D341Med (cell line): ENCODE measurements around the gene FANCC.
"Not testable (repeated sequence)": the region's sequence is repeated elsewhere in the genome, so short reads cannot be mapped to it uniquely, and the experiment has no call there.

Experiments
- DNase-seq: peaks from one replicate; pipeline ENCODE4 v3.0.0; 2012; ENCODE audit warnings: low spot score

The FANCC gene

DNA sequence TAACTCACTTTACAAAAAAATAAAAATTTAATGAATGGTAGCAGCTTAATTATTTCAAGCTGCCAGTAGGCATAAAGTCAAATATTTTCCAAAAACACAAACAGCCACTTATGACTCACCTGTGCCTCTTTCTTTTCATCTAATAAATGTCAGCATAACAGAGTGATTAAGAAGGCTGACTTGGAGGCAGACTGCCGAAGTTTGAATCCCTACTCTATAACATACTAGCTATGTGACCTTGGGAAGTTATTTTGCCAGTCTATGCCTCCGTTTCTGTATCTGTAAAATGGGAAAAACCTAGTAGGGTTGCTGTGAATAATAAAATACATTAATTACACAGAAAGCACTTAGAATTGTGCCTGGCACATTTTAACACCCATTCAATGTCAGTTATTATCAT lies 33.8 kb downstream of the FANCC start:
- DNase-seq = no peak

DNA sequence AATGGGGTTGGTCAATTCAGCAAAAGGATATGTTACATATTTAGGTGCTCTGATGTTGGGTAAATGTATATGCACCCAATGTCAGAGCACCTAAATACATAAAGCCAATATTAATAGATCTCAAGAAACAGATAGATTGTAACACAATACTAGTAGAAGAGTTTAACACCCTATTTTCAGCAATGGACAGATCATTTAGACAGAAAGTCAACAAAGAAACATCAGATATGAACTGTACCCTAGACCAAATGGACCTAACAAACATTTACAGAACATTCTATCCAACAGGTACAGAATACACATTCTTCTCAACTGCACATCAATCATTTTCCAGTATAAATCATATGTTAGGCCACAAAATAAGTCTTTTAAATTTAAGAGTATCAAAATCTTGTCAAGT lies 35.2 kb downstream of the FANCC start:
- DNase-seq = no peak

DNA sequence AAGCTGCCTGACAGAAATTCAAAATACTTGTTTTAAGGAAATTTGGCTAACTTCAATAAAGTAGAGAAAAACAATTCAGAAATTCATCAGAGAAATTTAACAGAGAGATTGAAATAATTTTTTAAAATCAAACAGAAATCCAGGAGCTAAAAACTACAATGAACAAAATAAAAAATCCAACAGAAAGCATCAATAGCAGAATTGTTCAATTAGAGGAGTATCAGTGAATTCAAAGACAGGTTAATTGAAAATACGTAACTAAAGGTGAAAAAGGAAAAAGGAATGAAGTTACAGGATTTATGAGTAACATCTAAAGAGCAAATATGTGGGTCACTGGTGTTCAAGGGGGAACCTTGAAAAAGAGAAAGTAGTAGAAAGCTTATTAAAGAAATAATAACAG lies 36.8 kb downstream of the FANCC start:
- no peak for DNase-seq

DNA sequence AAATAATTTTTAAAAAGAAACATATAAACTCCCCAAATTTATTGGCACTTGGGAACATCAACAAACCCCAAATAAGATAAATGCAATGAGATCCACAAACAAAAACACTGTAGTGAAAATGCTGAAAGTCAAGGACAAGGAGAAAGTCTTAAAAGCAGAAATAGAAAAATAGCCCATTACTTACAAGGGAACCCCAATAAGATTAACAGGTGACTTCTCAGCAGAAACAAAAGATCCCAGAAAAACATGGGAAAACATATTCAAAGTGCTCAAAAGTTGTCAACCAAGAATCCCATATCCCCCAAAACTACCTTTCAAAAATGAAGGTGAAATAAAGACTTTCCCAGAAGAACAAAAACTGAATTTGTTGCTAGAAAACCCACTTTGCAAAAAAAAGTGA lies 40.0 kb downstream of the FANCC start:
- DNase-seq = no peak

DNA sequence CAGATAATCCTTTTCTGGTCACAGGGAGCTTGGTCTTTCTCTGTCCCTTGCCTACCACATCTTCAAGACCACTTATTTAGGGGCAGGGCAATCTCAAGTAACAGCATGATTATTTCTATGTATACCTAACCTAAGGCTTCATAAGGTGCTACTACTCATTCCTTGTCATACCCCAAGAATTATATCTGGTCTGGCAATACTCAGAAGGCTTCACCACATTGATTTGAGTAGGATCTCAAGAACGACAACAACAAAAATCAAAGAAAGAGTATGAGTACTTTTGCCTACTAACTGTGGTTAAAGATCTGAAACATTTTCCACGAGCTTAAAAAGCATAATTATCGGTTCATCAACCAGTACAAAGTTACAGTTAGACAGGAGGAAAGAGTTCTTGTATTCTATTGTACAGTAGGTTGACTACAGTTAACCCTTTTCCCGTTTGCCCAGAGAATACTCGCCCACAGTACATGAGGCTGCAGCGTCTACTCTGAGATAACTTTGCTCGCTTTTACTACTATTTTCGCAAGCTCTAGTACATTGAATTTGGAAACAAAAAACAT lies 41.0 kb downstream of the FANCC start:
- no peak for DNase-seq

DNA sequence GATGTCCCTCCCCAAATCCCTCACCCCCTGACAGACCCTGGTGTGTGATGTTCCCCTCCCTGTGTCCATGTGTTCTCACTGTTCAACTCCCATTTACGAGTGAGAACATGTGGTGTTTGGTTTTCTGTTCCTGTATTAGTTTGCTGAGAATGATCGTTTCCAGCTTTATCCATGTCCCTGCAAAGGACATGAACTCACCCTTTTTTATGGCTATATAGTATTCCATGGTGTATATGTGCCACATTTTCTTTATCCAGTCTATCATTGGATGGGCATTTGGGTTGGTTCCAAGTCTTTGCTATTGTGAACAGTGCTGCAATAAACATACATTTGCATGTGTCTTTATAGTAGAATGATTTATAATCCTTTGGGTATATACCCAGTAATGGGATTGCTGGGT lies 43.3 kb downstream of the FANCC start:
- DNase-seq = not testable (repeated sequence)

DNA sequence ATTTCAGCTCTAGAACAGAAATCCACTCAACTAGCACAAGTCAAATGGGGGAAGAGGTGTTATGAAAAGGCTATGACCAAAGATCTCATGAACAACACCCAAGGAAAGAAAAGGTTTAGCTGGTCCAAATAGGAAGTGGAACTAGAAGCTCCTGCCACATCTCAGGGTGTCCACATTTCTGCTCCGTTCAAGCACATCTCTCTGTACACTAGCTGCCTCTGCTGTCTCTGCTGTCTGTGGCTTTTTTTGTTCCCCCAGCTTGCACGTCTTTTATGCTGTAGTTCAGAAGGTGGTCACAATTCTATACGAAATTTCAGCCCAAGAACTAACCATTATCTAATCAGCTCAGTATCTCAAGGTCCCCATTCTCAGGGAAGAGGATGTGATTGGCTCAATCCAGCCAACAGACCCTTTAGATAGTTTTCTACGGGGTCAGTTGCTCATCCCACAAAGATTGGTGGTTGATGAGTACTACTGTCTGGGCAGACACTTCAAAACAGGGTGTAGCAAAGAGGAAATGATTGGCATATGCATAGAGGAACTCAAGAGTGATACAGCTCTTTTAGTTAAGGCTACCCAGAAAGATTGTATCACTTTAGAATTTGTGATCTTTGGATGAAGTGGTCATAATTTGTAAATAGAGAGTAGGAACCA lies 44.0 kb downstream of the FANCC start:
- no peak for DNase-seq

DNA sequence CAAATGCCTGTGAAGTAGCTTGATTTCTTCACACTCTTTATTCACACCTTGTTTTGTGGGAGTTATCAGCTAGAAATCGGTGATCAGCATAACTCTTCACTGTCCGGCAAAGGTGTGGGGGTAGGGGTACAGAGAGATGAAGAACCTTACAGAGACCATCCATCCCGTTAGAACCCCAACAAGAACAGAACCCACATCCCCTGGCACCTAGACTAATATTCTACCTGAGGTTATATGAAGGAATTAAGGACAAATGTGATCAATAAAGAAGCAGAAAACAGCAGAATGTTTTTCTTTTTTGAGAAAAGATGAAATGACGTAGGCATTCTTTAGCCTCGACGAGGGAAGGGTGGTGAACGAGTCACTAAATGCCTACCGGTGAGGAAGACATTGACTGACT lies 44.7 kb downstream of the FANCC start:
- no peak for DNase-seq

DNA sequence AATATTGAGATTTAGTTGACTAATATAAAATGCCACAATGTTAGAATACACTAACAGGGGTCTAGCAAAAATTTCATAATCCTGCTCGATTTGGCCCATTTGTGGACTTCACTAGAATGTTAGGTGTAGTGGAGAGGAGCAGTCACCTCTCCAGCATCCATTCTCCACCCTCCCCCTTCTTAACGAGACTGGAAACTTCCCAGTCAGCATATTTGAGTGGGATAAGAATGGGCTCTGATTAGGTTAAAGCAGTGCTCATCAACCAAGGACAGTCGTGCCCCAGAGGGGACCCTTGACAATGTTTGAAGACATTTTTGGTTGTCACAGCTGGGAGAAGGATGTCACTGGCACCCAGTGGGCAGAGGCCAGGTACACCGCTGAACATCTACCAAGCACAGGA lies 46.7 kb downstream of the FANCC start:
- no peak for DNase-seq

DNA sequence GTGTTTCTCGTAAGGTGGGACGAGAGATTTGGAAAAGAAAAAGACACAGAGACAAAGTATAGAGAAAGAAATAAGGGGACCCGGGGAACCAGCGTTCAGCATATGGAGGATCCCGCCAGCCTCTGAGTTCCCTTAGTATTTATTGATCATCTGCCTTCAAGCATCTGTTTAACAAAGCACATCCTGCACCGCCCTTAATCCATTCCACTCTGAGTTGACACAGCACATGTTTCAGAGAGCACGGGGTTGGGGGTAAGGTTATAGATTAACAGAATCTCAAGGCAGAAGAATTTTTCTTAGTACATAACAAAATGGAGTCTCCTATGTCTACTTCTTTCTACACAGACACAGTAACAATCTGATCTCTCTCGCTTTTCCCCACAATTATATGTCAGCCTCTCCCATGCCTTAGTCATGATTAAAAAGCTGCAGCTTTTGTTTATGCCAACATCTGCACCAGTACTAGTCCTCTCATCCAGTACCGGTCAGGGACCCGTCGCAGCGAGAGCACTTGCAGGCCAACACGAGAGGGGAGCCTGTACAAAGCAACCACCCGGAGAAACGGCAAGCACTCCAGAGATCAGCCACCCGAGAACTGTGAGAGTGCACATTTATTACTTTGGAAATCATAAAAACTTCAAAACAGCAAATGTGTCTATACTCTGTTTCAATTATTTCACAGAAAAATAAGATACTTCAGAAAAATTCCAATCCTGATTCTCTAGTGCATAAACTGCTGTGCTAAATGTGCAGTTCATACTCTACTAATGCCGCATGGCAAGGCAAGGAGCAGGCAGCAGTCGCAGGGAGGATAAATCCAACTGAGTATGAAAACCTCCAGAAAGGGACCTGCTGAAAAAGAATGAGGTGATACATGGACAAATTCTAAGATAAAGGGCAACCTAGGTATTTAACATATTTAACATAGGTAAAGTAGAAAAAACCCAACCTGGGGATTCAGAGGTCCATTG lies 47.4 kb downstream of the FANCC start:
- DNase-seq = not testable (repeated sequence)

DNA sequence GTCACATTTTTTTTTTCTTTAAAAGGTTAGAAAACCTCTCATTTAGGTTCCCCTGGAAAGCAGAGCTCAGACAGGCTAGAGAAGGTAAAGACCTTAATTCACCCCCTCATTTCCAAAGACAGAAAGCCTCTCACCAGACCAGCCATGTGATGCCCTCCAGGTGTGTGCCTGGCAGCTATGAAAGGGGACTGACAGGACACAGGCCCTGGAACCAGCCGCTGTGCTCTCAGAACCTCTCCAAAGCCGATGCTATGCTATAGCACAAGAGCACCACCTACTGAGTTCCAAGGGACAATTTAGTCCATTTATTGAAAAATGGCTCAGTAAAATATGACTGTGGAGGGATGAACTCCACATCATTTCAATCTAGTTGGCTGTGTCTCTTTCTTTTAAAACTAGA lies 48.8 kb downstream of the FANCC start:
- DNase-seq = peak; percentile 64

DNA sequence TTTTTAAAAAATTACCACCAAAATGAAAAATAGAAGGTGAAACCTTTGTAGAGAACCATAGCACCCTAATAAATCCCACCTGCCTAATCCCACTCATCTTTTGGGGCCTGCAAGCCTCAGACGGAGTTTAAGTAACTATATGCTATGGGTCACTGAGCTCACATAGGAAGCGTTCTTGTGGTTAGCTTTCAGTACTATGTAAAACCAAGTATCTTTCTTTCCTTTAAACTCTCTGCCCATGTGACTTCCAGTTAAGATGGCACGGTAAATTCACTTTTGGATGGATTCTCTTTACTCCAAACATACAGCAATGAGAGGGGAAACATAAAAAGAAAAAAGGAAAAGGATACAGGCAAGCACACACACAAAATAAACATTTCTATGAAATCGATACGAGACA lies 50.9 kb downstream of the FANCC start:
- DNase-seq = no peak

DNA sequence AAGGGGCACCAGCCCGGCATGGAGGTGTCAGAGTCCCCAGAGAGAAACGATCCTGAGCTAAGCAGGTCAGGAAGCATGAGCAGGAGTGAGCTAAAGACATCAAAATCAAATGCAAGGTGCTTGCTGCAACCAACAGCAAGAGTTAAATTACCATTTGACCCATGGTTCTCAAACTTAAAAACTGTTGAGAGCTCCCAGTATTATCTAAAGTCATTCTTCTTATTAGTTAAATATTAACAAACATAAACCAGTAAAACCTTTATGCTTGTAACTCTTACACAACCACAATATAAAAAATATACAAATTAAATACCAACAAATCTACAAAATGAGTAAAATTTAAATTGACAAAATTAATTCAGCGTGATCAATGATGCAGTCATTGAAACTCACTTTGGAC lies 51.5 kb downstream of the FANCC start:
- DNase-seq = no peak

DNA sequence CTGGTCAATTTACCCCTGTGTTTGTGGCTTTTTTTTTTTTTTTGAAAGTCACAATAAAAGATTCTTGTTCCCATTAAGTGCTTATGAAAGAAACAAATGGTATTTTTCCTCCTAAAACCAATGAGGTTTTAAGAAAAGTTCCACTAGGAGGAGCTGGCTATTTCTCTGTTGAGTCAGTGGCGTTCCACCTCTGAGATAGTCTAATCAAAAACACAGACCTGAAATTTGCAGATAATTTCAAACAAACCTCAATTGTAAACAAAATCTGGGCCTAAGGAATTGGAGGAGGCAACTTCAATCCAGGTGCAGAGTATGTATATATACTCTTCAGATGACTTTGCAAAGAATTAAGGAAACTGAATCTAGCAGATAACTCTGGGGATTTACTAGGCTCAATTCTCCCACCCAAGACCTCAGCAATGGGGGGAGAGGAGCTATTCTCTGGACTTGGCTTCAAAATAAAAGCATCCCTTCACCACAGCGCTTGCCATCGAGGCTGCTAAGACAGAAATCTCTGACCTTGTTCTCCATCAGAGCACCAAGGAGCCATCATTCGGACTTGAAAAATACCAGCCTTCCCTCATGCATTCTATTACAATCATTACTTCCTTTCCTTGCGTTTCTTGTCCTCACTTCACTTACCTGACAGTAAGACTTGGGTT lies 52.4 kb downstream of the FANCC start:
- DNase-seq = no peak

DNA sequence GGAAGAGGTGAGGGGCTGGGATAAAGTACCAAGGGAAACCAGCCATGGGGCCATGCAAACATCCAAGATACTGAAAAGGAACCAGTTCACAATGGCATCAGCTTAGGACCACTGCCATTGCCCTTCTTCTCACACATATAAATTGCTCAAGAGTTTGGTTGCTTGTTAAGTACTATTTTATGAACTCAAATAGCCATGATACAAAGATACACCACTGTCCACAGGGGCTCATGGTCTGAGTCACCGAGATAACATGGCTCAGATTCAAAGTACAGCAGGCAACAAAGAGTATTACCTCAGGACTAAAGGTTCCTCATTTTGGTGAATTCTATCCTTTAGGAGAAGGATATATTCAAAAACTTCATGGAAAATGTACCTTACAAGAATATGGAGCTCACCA lies 55.6 kb downstream of the FANCC start:
- no peak for DNase-seq

DNA sequence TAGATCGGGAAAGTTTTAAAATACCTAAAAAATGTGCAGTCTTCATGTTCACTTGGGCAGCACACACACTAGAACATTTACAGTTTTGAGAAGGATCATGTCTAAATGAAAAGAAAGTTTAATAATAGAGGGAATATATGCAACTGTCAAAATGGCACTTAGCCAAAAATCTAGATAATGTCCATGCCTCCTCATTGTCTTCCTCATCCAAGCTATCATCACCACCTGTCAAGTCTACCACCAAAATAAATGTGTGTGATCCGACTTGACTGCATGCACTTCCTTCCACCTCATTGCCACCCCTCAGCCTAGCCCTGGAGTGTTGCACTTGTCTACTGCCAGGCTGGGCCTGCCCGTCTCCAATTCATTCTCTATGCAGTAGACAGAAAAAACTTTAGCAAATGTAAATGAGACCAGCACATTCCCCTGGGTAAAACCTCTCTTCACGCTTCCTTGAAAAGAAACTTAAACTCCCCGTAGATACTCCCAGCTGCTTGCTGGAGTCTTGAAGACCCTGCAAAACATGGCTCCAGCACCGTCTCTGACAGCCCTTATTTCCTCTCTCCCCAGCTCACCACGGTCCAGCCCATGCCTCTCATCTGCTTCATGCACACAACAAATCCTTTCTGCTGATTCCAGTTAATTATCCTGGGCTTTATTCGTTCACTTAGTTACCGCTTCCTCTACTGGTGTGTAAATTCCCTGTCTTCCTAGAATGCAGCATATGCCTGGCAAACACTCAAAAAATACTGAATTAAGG lies 66.9 kb downstream of the FANCC start:
- peak; percentile 45 for DNase-seq

DNA sequence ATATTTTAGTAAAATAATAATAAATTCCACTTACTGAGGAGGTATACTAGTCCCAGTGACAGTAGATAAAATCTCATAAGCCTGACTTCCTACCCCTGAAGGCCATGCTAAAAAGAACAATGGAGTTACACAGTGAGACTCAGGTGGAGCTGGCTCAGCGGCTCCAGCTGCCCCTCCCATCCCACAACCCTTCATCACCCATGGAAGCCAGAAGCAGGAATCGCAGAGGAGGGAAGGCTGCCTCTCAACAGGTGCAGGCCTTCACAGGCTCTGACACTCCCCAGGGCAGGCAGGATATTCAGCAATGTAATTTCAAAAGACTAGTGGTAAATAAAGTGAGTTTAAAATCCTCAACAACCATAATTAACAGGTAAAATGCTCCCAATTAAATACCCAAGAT lies 67.5 kb downstream of the FANCC start:
- DNase-seq = no peak

DNA sequence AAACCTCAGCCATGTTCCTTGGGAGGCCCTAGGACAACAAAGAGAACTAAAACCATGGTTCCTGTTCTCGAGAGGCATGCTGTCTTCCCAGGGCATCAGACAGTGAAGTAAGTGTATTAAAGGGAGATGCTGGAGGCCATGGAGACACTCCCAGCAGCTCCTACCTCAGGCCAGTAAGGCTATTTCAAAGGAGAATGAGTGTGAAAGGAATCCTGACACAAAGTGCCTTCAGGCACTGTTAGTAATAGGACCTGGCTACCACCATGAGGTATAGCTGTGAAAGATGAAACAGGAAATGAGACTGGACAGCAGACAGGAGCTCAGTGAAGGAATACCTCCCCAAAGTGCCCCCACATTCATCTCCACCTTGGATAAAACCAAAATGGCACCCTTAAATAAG lies 71.0 kb downstream of the FANCC start:
- DNase-seq = no peak

DNA sequence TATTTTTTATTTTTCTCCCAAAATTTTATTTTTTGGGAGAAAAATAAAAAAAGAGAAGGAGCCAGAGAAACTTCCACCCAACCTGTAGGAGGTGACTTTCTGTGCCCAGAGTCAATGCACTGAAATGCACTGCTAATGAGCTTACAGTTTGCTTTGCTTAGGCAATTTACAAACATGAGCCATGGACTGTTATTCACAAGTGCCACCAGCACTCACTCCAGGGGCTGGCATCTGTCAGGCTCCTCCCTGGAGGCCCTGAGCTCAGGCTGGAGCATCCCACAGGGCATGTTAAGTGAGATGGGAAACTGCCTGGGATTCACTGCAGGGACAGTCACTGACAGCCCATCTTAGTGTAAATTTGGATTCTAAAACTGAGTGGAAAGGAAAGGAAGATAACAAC lies 74.9 kb downstream of the FANCC start:
- DNase-seq = peak; percentile 79

DNA sequence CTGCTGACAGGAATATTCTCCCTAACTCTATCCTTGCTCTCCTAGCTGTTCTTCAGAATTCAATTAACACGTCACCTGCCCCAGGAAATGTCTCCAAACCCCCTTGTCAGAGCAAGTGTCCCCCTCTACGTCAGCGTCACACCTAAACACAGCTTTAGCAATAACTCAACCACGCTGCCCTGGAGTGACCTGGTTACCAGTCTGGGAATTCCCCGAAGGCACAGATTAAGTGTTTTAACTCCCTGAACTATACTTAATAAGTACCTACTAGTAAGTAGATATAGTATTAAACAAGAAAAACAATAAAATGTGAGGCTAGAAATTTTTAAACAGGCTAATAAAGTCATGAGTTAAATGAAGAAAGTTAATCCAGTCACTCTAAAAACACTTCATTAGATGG lies 78.4 kb downstream of the FANCC start:
- DNase-seq = no peak

DNA sequence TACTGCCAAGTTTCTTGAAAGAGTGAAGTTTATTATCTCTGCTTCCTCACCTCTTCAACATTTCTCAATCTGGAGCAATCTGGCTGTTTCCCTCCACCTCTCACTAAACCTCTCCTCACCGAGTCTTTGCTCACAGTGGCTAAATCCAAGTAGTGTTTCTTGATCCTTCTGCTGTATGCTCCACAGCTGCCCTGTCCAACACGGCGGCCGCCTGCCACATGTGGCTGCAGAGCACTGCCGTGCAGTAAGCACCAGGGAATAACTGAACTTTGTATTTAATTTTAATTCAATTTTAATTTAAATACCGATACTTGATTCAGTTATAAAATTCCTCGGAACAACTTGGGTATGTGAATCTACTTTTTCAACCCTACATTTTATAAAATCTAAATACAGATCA lies 80.2 kb downstream of the FANCC start:
- no peak for DNase-seq

DNA sequence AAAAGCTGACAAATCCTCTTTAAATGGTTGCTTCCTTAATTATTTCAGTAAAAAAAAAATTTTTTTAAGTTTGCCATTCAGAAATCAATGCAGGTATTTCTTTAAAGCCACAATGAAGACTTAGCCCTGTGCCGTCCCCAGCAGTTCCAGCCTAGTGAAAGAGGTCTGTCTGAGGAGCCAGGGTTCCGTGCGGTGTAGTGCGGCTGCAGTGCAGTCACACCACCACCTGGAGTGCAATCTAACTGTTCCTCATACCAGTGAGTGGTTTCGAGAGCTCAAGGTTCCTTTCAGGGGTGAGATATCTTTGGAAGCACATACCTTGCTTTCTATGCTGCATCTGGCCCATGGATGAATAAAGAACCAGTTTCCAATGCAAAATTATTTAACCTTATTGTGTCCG lies 87.5 kb downstream of the FANCC start:
- no peak for DNase-seq
